NCI-H2196 (cell line): ENCODE results near the gene MAX.
A peak's percentile ranks its signal among the peaks of the same experiment; 100 is the strongest.

Experiments used
- DNase-seq: peaks from one replicate; lab custom pipeline; 2025; ENCODE audit not compliant: unreplicated experiment; lab: John Stamatoyannopoulos, UW

The MAX gene, protein sequence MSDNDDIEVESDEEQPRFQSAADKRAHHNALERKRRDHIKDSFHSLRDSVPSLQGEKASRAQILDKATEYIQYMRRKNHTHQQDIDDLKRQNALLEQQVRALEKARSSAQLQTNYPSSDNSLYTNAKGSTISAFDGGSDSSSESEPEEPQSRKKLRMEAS

DNA sequence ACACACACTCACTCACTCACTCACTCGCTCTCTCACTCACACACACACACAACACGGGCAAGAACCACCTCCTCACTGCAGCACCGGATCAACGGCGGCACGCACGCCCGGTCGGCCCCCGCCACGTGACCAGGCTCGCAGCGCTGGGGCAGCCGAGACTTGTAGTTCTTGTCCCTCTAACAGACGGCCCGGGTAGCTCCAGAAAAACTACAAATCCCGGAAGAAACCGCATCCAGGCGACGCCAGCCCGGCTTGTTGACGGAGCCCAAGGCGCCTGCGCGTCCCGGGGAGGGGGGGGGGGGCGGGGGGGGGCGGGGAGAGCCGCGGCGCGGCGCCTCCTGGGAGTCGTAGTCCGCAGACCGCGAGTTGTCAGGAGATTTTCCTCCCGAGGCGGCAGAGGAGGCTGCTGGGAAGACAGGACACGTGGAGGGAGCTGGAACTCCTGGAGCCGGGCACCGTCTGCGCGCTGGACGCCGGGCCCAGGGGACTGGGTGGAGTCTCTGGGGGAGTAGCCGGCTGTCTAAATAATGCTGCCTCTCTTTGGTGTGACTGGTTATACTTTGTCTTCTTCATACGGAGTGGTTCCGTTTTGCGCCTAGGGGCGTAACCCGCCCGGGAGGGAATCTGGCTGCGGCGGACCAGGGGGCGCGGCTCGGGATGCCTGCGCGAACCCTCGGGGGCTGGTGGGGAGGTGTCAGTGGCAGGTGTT is at the start of gene MAX:
MAX (minus strand) TSS at position 77 of the 709 bp plus-strand sequence. CDS start 178 bp downstream, outside the sequence.
- peak; percentile 98 for DNase-seq

- DNase-seq, result no peak
These were observed 49.3 kb upstream of the MAX start for GRCh38 chr14:65151609-65151956.

DNA sequence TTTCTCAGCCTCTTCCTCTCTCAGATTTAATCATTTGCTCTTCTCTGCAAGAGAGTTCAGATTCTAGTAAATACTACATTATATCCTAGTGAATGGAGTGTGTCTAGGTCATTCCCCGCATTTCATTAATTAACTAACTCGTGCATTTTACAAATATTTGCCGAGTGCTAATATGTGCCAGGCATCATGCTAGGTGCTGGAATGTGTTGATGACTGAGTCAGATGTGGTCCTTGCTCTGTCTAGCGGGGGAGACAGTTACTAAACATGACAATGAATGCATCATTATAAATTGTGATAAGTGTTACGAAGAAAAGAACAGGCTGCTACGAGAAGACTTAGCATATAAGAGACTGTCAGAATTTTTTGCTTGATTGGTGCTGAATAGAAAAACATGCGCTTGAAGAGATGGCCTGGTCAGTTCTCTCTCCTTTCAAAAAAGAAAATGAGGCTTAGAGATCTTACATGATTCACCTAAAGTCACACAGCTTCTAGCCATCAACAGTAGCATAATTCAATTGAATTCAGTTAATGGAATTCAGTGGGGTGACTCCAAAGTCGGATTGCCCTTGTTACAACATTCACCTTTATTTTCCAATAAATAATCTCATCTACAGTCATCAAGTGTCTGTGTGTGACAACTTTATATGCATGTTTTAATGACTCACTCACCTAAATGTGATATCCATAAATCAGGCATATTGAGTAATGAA is 48.7 kb upstream of the MAX start:
- no peak for DNase-seq

DNA sequence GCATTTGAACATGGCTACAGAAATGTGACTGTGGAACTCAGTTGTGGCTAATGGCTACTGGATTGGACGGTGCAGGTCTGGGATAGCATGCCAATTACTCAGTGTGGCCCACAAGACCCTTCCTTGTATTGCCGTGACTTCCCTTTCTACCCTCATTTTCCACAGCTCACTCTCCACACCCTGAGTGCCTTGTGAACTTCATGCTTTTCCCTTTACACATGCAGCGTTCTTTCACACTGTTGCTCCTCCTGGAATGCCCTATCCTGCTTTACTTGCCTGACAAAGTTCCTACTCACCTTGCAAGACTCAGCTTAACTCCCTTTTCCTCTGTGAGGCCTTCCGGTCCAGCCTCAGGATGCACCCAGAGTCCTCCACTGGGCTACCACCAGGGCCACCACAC is 46.8 kb upstream of the MAX start:
- no peak for DNase-seq

- no peak for DNase-seq
These were observed 41.9 kb upstream of the MAX start for GRCh38 chr14:65144170-65144569.

DNA sequence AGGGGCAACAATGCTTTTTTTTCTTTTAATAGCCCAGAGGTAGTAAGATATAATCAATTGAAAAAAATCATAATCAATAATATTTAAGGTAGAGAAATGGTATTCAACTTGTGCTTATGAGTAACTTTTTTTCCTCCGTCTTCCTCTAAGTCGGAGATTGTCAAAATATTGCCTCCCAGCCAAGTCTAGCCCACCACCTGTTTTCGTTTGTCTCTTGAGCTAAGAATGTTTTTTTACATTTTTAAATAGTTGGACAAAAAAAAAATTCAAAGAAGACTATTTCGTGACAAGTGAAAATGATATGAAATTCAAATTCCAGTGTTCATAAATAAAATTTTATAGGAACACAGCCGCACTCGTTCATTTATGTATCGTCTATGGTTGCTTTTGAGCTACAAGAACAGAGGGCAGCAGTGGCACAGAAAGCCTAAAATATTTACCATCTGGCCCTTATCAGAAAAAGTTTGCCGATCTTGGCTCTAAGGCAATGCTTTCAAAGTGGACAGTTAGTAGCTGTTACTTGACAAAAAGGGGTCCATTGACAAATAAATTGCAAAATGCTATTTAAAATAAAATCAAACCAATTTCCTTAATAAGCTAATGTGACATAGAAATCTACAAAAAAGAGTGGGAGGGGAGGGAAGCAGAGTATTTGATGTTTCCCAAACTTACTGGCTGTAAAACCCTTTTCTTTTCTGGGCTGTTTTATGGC is 40.8 kb upstream of the MAX start:
- DNase-seq, result no peak

DNA sequence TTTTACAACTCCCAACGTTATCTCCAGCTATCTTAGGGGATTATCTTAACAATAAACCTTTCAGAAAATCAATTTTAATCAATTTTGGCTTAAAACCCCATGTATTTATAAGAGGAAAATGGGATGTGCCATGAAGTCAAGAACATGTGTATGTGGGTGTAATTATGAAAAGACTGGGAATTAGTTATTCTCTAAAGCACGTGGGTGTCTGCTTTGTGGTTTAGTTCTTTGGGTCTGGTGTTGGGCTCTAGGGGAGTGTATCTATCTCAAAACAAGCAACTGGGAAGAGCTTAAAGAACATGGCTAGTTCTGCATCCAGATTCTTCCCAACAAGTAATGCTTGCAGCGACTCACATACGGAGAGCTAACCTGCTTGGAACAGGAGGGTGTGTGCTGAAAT is 40.1 kb upstream of the MAX start:
- DNase-seq, result no peak

DNA sequence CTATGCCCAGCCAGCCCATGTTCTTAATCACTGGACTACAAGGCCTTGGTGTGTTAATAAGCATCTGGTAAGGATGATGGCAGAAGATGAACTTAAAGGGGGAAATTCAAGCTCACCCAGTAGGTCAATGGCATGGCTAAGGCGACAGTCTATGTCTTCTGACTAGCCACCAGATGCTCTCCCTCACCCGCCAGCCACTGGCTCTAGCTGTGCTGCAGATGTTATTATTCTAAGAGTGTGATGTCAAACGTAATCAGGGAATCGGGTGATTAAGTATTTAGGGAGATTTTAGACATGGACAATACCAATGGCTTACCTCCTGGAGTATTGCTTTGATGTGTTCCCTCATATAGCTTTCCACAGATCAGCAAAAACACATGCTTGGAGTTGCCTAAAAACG is 39.2 kb upstream of the MAX start:
- DNase-seq, result no peak

GRCh38 chr14:65137648-65138307 is 35.5 kb upstream of the MAX start:
- DNase-seq, result no peak

DNA sequence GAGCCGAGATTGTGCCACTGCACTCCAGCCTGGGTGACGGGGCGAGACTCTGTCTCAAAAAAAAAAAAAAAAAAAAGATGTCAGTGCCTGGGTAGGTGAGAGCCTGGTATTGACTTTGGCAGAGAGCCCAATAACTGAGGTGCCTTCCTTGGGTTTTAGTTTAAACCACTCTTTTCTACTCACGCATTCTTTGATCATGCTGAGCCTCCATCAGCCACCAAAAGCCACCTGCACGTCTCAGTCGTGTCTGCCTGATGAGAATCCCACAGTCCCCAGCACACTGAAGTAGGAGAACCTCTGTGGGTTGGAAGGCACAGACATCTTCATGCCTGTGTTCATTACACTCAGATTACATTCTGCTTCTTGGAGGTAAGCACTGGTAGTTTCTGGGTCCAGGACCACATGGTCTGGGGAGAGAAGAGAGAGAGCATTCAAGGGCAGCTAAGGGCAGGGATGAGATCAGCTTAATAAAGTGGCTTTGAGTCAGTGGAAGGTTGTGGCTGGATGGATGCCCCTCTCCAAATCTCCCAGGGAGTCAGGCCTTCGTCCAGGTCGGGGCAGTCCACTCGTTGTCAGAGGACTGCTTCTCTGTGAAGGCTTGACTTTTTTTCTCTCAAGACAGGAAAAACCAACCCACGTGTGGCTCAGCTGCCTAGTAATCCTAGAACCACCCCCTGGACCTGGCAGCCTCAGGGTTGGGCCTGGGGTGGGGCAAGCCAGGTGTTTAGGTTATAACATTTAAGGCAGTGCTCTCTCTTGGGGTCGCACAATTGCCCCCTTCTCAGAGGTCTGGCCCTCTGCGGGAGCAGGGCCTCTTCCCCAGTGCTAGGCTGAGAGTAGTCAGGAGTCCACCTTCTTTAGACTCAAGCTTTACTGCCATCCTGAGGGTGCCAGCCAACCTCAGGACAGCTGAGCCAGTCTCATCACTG is 32.6 kb upstream of the MAX start:
- no peak for DNase-seq

GRCh38 chr14:65132855-65133254 is 30.5 kb upstream of the MAX start:
- no peak for DNase-seq

- DNase-seq, result peak; percentile 9
These were observed 29.0 kb upstream of the MAX start for GRCh38 chr14:65131301-65131701.

DNA sequence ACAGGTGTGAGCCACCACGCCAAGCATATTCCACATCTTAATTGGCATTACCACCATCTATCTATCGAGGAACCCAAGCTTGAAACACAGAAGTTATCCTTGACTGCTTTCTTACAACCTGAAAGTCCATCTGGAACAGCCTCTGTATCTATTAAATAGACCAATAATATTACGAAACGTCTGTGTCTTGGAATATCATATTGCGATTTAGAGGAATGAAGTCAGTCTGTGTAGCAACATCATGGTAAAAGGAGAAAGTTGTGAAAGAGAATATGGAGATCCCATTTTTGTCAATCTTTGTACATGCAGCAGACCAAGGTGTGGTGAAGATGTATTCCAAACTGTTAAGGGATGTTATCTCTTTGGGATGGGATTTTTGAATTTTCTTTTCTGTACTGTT is 25.8 kb upstream of the MAX start:
- no peak for DNase-seq

DNA sequence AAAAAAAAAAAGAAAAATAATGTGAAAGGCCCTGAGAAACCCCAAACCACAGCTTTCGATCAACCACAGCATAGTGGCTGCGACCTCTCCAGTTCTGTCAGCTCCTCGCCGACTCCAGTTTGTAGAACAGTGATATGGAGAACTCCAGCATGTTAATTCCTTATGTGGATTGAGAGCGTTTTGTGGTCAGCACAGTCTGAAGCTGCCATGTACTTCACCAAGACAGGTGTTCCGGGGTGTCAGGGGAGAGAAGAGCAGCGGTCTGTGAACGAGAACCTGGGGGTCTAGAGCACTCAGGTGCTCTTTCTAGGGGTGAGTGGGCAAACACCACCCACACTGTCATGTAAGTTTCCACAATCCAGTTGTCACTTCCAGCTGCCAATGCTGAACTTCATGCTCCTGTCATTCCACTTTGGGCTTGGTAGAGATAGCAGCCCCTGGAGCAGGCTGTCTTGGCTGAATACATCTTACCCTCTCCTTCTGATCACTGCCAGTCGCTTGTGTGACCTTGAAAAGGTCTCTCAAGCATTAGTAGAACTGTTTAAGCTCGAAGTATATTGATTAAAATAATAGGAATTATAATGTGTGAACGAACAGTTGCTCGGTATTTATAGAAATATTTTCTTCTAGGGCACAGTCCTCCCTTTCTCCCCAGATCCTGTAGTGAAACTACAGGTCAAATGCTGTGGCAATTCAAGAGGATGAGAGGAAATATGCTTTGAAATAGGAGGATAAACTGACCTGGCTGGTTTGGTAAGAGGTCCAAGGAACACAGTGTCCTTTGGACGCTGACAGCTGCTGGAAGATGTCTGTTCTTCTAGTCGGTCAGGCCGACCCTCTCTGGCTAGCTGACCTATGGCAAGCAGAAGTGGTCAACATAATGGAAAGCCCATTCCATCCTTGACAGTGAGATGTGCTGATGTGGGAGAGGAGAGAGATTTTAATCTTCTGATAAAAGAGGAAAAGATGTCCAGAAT is 15.7 kb upstream of the MAX start:
- DNase-seq, result no peak

GRCh38 chr14:65115615-65116014 is 13.3 kb upstream of the MAX start:
- DNase-seq, result no peak

DNA sequence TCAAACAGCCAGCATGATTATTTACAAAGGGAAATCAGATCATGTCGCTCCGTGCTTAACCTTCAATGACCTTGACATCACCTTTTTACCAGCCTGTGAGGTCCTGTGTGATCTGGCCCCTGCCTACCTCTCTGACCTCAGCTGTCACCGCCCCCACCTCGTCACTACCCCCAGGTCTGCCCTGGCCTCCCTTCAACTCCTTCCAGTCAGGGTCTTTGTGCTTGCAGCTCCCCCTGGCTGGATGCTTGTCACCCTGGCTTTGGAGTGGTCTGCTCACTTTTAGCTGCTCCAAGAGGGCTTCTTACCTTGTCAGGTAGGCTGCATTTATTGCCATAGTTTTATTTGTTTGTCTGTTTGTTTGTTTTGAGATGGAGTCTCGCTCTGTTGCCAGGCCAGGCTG is 8.2 kb upstream of the MAX start:
- DNase-seq, result no peak

DNA sequence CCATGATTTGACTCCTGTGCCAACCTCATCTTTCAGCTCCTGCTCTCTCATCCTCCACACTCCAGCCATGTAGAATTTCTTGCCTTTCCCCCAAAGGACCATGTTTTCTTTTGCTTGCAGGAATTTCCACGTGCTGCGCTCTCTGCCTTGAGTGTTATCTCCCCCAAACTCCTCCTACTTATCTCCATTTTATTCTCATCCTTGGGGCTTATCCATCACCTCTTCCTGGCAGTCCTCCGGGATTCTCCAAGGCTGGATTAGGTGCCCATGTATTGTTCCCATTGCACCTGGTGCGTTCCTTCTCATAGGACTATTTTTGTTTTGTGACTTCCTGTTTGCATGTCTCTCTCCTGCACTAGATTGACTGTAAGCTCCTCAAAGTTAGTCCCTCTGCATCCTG is 7.0 kb upstream of the MAX start:
- no peak for DNase-seq

DNA sequence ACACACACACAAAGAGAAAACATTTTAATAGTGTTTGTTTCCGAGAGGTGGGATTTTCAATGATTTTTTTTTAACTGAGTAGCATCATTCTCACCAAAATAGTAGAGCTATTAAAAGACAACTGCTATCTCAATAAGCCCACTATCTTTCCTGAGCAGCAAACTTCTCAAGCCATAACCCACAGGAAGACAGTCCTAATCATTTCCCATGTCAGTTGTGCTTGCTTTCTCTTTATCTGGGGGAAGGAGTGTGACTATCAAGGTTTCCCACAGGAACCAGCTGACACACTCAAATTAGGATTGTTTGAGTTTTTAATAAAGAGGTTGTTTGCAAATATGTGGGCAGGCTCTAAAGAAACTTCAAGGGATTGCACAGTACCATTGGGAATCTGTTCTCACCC is 4.9 kb upstream of the MAX start:
- no peak for DNase-seq

DNA sequence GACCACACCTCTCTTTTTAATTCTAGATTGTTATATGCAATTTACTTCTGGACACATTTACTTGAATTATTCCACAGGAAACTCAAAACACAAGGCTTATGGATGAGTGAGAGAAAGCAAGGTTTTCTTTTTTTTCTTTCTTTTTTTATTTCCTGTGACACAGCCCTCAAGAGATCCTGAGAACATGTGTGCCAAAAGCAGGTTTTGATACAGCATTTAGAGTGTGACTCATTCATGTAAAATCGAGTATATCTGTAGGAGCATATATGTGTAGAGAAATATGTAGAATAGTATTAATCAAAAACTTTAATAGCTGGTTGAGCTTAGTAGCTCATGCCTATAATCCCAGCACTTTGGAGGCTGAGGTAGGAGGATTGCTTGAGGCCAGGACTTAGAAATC is 4.4 kb upstream of the MAX start:
- DNase-seq, result no peak
